HL-60 (cell line): ENCODE results near the gene OOSP3.
"Not testable (repeated sequence)": the region's sequence is repeated elsewhere in the genome, so short reads cannot be mapped to it uniquely, and the experiment has no call there.

Experiments
- DNase-seq, 2 experiments: peaks; one replicate each; pipeline ENCODE4 v3.0.0-alpha.2; 2010 to 2020; ENCODE audit warnings: low read depth in 1 of 2, low spot score in 1 of 2
- H3K27ac ChIP-seq: fragments of 250-450 bp; sonication (Bioruptor Pico); replicated peaks from 2 replicates; pipeline ENCODE4 v1.5.1; 2020; ENCODE audit warnings: mild to moderate bottlenecking, moderate library complexity
- H3K27me3 ChIP-seq: fragments of 250-450 bp; sonication (Bioruptor Pico); 2 replicates; pipeline ENCODE4 v1.5.1; 2021; ENCODE audit warnings: mild to moderate bottlenecking, moderate library complexity; ENCODE audit not compliant: insufficient read depth, poor library complexity, severe bottlenecking
- H3K4me3 ChIP-seq: replicated peaks from 2 replicates; pipeline ENCODE4 v1.5.1; 2011; ENCODE audit warnings: mild to moderate bottlenecking, control low read depth, low read length; ENCODE audit not compliant: insufficient read depth
- GABPA ChIP-seq: IDR thresholded peaks from 2 replicates; pipeline ENCODE4 v1.6.1; 2012; ENCODE audit warnings: low read depth
- POLR2AphosphoS5 ChIP-seq: IDR thresholded peaks from 2 replicates; pipeline ENCODE4 v1.6.1; 2012; ENCODE audit warnings: low read depth
- SPI1 ChIP-seq: IDR thresholded peaks from 2 replicates; pipeline ENCODE4 v1.6.1; 2012; ENCODE audit warnings: low read depth, mild to moderate bottlenecking, borderline replicate concordance
- TF ChIP-seq, protein P1 (sequence below): IDR thresholded peaks from 2 replicates; pipeline ENCODE4 v1.6.1; 2012; ENCODE audit warnings: low read depth; ENCODE audit not compliant: insufficient replicate concordance
- TF ChIP-seq, protein P2 (sequence below): IDR thresholded peaks from one replicate; pipeline ENCODE4 v1.5.1; 2011; ENCODE audit warnings: low read length, control low read depth, inconsistent platforms; ENCODE audit not compliant: insufficient read depth

OOSP3 gene

DNA sequence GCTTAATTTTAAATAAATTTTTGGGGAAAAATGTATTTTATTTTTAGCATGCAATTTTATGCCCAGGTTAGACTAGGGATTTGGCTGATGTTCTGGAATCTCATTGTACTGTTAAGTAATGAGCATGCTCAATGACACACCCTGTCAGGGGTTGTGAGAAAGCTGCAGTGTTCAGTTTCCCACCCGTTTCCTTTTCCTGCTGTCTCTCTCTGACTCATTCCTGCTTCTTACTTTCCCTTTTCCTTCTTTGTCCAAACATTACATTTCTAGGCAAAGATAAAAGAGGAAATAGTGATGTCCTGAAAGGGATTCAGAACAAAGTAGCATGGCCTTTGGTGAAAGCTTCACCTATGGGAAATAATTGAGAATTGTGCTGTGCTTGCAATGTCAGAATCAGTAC, 22.7 kb downstream of the OOSP3 start:
- TF ChIP-seq, protein P1, sequence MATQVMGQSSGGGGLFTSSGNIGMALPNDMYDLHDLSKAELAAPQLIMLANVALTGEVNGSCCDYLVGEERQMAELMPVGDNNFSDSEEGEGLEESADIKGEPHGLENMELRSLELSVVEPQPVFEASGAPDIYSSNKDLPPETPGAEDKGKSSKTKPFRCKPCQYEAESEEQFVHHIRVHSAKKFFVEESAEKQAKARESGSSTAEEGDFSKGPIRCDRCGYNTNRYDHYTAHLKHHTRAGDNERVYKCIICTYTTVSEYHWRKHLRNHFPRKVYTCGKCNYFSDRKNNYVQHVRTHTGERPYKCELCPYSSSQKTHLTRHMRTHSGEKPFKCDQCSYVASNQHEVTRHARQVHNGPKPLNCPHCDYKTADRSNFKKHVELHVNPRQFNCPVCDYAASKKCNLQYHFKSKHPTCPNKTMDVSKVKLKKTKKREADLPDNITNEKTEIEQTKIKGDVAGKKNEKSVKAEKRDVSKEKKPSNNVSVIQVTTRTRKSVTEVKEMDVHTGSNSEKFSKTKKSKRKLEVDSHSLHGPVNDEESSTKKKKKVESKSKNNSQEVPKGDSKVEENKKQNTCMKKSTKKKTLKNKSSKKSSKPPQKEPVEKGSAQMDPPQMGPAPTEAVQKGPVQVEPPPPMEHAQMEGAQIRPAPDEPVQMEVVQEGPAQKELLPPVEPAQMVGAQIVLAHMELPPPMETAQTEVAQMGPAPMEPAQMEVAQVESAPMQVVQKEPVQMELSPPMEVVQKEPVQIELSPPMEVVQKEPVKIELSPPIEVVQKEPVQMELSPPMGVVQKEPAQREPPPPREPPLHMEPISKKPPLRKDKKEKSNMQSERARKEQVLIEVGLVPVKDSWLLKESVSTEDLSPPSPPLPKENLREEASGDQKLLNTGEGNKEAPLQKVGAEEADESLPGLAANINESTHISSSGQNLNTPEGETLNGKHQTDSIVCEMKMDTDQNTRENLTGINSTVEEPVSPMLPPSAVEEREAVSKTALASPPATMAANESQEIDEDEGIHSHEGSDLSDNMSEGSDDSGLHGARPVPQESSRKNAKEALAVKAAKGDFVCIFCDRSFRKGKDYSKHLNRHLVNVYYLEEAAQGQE = no peak
- TF ChIP-seq, protein P2, sequence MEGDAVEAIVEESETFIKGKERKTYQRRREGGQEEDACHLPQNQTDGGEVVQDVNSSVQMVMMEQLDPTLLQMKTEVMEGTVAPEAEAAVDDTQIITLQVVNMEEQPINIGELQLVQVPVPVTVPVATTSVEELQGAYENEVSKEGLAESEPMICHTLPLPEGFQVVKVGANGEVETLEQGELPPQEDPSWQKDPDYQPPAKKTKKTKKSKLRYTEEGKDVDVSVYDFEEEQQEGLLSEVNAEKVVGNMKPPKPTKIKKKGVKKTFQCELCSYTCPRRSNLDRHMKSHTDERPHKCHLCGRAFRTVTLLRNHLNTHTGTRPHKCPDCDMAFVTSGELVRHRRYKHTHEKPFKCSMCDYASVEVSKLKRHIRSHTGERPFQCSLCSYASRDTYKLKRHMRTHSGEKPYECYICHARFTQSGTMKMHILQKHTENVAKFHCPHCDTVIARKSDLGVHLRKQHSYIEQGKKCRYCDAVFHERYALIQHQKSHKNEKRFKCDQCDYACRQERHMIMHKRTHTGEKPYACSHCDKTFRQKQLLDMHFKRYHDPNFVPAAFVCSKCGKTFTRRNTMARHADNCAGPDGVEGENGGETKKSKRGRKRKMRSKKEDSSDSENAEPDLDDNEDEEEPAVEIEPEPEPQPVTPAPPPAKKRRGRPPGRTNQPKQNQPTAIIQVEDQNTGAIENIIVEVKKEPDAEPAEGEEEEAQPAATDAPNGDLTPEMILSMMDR = no peak
- TF ChIP-seq GABPA (no peak), POLR2AphosphoS5 (no peak), SPI1 (no peak)
- Histone ChIP-seq H3K27me3 (no peaks in the 10 kb centered on the region), H3K27ac (no peak overlapping the region), H3K4me3 (no peak overlapping the region)
- DNase-seq = no peak

- not testable (repeated sequence) for DNase-seq, H3K27me3 ChIP-seq, H3K27ac ChIP-seq
Measured at GRCh38 chr11:59903569-59903968, 25.0 kb downstream of the OOSP3 start.

GRCh38 chr11:59918480-59918879, 39.9 kb downstream of the OOSP3 start:
- DNase-seq = no peak
- H3K27me3 ChIP-seq = no peaks in the 10 kb centered on the region
- no peak overlapping the region for H3K4me3 ChIP-seq
- TF ChIP-seq, protein P1 = no peak
- TF ChIP-seq SPI1 (no peak), GABPA (no peak), POLR2AphosphoS5 (no peak)
- TF ChIP-seq, protein P2 = no peak
- H3K27ac ChIP-seq = no peak overlapping the region

More at GRCh38 chr11:59903569-59903968, 25.0 kb downstream of the OOSP3 start:
- not testable (repeated sequence) for H3K4me3 ChIP-seq

DNA sequence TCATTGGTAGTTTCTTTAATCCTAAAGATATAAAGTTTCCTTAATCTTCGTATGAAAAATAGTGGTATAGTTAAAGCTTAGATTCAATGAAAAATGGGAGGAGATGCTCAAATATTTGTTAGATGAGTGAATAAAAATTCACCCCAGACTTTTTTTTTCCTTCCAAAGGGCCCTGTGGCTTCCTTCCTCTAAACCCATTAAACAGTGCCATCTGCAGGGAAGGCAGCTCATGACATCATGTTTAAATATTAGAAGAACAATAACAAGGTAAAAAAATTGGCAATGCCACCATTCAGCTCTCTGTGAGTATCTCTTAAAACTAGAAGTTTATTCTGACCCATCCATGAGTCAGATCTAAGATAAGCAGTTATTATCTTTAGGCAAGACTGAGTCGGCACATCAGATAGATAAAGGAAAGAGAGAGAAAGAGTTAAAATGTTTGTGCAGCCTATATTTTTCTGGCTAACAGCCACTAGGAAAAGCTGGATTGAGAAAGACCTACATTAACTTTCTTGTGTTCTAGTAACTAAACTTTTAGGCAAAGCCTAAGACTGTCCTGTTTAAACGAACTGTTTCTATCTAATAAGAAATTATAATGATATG, 40.5 kb downstream of the OOSP3 start:
- Histone ChIP-seq H3K27me3 (no peaks in the 10 kb centered on the region), H3K27ac (no peak overlapping the region), H3K4me3 (no peak overlapping the region)
- peak in 1 of 2 experiments; percentile 56 for DNase-seq
- TF ChIP-seq SPI1 = no peak
- TF ChIP-seq, protein P2 = peak; percentile 1
